Lower lobe of right lung (tissue), 2 donors: ENCODE data around the gene WWTR1. TPM values are rescaled to one million over a fixed set of nuclear protein-coding genes. Genes with fewer than 3 reads are reported as not detected.

Experiments
- ATAC-seq, 2 donors: fragments of 200-7000 bp; cut with Tn5 transposase; one replicate each; pipeline ENCODE4 v1.9.1; 2020 to 2022; ENCODE audit warnings: mild to moderate bottlenecking in 2 of 2, moderate library complexity in 2 of 2
- DNase-seq: peaks from one replicate; pipeline ENCODE4 v3.0.0-alpha.2; 2020
- H3K27ac ChIP-seq: fragments of 200-600 bp; one replicate; pipeline ENCODE4 v1.8.0; 2022
- H3K27me3 ChIP-seq: fragments of 200-600 bp; one replicate; pipeline ENCODE4 v1.8.0; 2022; ENCODE audit warnings: low read depth
- H3K36me3 ChIP-seq: fragments of 200-600 bp; one replicate; pipeline ENCODE4 v1.8.0; 2022; ENCODE audit warnings: mild to moderate bottlenecking
- H3K4me1 ChIP-seq: fragments of 200-600 bp; one replicate; pipeline ENCODE4 v1.8.0; 2022
- H3K4me3 ChIP-seq: fragments of 200-600 bp; one replicate; pipeline ENCODE4 v1.8.0; 2022; ENCODE audit warnings: mild to moderate bottlenecking
- H3K9me3 ChIP-seq: fragments of 200-600 bp; one replicate; pipeline ENCODE4 v1.8.0; 2022
- CTCF ChIP-seq: fragments of 200-600 bp; IDR thresholded peaks from one replicate; pipeline ENCODE4 v1.8.0; 2022; ENCODE audit warnings: antibody characterized with exemption, mild to moderate bottlenecking
- intact Hi-C: fragments of 100-400 bp; cut with DNase I; formaldehyde crosslinking; loops from one replicate; pipeline ENCODE4 v1.11.0; 2022
- total RNA-seq: library from RNA; stranded (reverse); fragmentation: NEBNext Ultra II Directional; extraction: Animal tissue kit (Norgen Biotek cat#: 25700); gene quantifications from one replicate; pipeline ENCODE4 v1.2.1, GENCODE V29; 2021
- donor health status: DM: no; HTN: yes; CAD: no; lungs with severe emphysema.

The WWTR1 gene
- total RNA-seq, 1 donor from 2014 or later, result 89.5 TPM

GRCh38 chr3:149495581-149496125, 162.2 kb downstream of the WWTR1 start:
- H3K27me3 ChIP-seq, result no peaks in the 10 kb centered on the region
- no peaks in the 10 kb centered on the region for H3K4me1 ChIP-seq
- TF ChIP-seq CTCF, result no peak
- H3K9me3 ChIP-seq, result no peaks in the 10 kb centered on the region
- H3K4me3 ChIP-seq, result no peak overlapping the region
- H3K27ac ChIP-seq, result no peak overlapping the region
- DNase-seq (no peak), ATAC-seq (peak; percentile 29 to 56)
- intact Hi-C loops, result no loop called here
- no peaks in the 10 kb centered on the region for H3K36me3 ChIP-seq

DNA sequence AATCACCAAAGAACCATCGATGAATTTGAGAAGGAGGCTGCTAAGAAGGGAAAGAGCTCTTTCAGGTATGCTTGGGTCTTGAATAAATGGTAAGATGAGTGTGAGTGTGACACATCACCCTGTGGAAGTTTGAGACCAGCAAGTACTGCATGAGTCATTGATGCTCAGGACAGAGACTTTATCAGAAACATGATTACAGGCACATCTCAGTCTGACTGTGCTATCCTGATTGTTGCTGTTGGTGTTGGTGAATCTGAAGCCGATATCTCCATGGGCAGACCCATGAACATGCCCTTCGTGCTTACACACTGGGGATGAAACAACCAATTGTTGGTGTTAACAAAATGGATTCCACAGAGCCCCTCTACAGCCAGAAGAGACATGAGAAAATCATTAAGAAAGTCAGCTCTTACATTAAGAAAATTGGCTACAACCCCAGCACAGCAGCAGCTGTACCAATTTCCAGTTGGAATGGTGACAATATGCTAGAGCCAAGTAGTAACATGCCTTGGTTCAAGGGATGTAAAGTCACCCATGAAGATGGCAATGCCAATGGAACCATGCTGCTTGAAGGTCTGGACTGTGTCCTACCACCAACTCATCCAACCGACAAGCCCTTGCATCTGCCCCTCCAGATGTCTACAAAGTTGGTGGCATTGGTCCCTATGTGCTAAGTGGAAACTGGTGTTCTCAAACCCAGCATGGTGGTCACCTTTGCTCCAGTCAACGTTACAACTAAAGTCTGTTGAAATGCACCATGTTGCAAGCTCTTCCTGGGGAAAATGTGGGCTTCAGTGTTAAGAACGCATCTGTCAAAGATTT, 162.9 kb downstream of the WWTR1 start:
- intact Hi-C loops, result no loop called here
- Histone ChIP-seq H3K4me3 (no peak overlapping the region), H3K36me3 (no peaks in the 10 kb centered on the region), H3K27ac (no peak overlapping the region), H3K4me1 (no peaks in the 10 kb centered on the region), H3K27me3 (no peaks in the 10 kb centered on the region), H3K9me3 (no peaks in the 10 kb centered on the region)
- no peak for DNase-seq
- ATAC-seq, result peak in 1 of 2 donors; percentile 25
- TF ChIP-seq CTCF, result no peak

- no peaks in the 10 kb centered on the region for H3K9me3 ChIP-seq
- peak; percentile 74 to 85 for ATAC-seq
- TF ChIP-seq CTCF, result peak; percentile 82
- no peak overlapping the region for H3K27ac ChIP-seq
- H3K36me3 ChIP-seq, result no peaks in the 10 kb centered on the region
- no peaks in the 10 kb centered on the region for H3K27me3 ChIP-seq
- H3K4me1 ChIP-seq, result no peaks in the 10 kb centered on the region
- intact Hi-C loops, result no loop called here
- peak; percentile 60 for DNase-seq
- no peak overlapping the region for H3K4me3 ChIP-seq
These were observed 163.6 kb downstream of the WWTR1 start for GRCh38 chr3:149494022-149494758.

- H3K4me3 ChIP-seq, result no peak overlapping the region
These were observed 164.4 kb downstream of the WWTR1 start for GRCh38 chr3:149493315-149494021.

More at GRCh38 chr3:149493315-149494021, 164.4 kb downstream of the WWTR1 start:
- DNase-seq (no peak), ATAC-seq (no peak)
- no peak for TF ChIP-seq CTCF
- no peaks in the 10 kb centered on the region for H3K27me3 ChIP-seq
- H3K36me3 ChIP-seq, result no peaks in the 10 kb centered on the region
- H3K9me3 ChIP-seq, result no peaks in the 10 kb centered on the region
- H3K27ac ChIP-seq, result no peak overlapping the region
- H3K4me1 ChIP-seq, result no peaks in the 10 kb centered on the region
- intact Hi-C loops, result no loop called here
